Measurements from ENCODE around the gene WDR93.

Gene WDR93

DNA sequence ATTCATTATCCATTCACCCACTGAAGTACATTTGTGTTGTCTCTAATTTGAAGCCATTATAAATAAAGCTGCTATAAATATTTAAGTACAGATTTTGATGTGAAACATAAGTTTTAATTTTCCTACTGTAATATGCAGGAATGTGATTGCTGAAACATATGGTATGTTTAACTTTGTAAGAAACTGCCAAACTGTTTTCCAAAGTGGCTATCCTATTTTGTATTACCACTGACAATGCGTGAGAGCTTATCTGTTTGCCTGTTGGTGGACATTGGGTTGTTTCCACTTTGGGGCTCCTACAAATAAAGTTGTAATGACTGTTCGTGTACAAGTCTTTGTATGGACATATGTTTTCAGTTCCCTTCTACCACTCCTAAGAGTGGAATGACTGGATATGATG is 2.5 kb downstream of the WDR93 start:
- no peak for DNase-seq

- no peak for DNase-seq
Observed at GRCh38 chr15:89693696-89694095, 3.1 kb downstream of the WDR93 start.

- no peak for DNase-seq
Observed at GRCh38 chr15:89695198-89695597, 4.6 kb downstream of the WDR93 start.

DNA sequence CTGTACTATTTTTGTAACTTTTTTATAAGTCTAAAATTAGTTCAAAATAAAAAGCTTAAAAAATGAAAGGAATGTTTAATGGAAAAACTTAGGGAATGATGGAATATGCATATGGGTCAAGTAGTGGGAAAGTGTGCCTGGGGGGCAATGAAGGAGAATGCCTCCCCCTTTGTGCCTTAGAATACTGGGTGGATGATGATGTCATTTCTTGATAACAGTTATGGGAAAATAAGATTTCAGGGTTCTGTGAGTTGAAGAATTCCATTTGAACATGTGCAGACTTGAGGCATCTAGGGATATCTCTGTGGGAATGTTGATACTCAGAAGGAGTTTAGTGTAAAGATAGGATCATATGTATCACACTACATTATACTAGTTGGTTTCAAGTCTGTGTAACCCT is 13.8 kb downstream of the WDR93 start:
- no peak for DNase-seq

DNA sequence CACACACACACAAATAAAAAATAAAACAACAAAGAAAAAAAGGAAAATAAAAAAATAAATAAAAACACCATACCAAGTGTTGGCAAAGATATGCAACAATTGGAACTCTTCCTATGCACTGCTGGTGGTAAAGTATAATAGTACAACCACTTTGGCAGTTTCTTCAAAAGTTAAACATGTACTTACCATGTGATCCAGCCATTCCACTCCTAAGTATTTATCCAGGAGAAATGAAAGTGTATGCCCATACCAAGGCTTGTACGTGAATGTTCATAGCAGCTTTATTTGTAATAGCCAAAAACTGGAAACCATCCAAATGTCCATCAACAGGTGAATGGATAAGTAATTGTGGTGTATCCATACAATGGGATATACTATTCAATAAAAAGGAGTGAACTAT is 17.0 kb downstream of the WDR93 start:
- no peak for DNase-seq

GRCh38 chr15:89714775-89715174 is 24.2 kb downstream of the WDR93 start:
- no peak for DNase-seq

- DNase-seq: no peak
Observed at GRCh38 chr15:89723031-89723430, 32.4 kb downstream of the WDR93 start.

GRCh38 chr15:89724621-89725020 is 34.0 kb downstream of the WDR93 start:
- no peak for DNase-seq

- no peak for DNase-seq
Observed at GRCh38 chr15:89725064-89725463, 34.5 kb downstream of the WDR93 start.

GRCh38 chr15:89728254-89728653 is 37.6 kb downstream of the WDR93 start:
- DNase-seq: no peak

- DNase-seq: no peak
Observed at GRCh38 chr15:89731275-89731674, 40.7 kb downstream of the WDR93 start.

DNA sequence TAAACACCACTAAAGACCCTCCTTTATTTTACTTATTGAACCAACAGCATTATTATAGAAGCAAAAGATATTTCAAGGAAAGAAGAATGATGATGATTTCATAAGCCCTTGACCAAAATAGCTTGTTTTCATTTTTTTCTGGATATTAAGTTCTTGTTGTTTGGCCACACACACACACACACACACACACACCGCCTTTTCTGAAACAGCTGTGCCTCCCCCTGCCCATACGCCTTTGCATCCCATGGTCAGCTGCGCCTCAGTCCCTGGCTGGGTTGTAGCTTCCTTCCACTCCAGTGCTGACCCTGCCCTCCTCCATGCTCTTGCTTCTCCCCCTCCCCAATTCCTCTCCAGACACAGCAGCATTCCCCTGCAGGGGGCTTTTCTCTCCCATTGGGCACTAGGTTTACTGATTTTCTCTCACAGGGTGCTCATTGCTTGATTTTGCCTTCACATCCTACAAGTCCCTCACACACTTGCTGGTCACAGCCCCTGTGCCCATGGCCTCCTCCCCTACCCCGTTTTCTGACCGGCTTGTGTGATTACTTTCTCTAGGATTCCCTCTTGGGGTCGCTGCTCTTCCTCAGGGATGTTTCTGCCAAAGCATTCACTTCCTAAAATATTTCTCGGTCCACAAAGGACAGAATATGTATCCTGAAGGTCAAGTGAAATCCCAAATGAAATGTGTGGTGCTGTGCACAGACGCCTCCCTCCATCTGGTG is 42.0 kb downstream of the WDR93 start:
- DNase-seq: no peak

DNA sequence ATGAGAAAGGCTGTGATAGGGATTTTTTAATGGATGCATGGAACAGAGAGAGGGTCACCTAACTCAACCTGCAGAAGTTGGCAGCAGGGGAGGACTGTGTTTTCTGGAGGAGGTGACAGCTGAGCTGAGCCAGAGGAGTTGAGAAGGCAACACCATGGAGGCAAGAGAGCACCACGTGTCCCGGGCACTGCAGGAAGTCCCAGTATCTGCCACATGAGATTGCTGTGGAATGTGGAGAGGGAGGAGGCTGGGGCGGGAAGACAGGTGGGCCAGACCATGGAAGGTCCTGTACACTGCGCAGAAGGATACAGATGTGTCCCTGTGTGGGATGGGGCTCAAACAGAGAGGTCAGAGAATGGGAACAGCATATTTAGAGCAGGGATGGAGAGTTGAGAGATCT is 45.2 kb downstream of the WDR93 start:
- DNase-seq: no peak

GRCh38 chr15:89740137-89740536 is 49.5 kb downstream of the WDR93 start:
- DNase-seq: peak; percentile 73

DNA sequence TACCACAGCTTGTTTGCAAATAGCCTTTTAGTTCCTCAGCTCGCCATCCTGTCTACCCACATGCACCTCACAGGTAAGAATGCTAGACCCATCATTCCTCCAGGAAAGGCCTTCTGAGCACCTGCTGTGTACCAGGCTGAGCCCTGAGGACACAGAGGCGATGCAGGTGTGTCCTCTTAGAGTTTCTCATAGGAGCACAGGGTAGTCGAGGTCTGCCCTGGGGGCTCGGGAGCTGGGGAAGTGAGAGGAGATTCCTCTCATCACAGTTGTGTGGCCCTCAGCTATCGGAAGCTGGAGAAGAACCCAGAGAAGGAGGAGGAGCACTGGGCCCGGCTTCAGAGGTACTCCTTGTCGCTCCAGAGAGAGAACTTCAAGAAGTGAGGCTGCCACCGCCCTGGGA is 52.4 kb downstream of the WDR93 start:
- DNase-seq: no peak

DNA sequence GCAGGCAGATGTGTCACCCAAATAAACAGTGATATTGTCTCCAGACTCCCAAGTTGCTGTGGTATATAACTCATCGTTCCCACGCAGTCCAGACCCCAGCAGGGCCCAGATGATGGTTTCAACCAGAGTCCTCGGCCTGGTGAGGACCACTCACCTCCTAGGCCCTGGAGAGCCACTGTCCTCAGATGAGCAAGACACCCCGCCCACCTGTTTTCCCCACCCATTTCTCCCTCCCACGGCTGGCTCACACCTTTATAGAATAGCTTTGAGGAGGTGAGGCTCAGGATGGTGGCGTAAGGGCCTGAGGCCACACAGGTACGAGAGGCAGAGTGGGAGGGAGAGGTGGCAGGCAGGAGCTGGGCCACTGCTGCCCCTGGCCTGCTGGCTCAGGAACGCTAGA is 53.0 kb downstream of the WDR93 start:
- DNase-seq: no peak

GRCh38 chr15:89745131-89745530 is 54.5 kb downstream of the WDR93 start:
- no peak for DNase-seq

- DNase-seq: no peak
Observed at GRCh38 chr15:89745768-89746167, 55.2 kb downstream of the WDR93 start.

DNA sequence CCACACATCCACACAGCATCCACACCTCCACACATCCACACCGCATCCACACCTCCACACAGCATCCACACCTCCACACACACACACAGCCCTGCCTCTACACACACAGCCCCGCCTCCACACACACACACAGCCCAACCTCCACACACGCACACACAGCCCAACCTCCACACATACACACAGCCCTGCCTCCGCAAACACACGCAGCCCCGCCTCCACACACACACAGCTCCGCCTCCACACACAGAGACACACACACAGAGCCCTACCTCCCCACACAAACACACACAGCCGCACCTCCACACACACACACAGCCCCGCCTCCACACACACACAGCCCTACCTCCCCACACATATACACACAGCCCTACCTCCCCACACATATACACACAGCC is 55.8 kb downstream of the WDR93 start:
- no peak for DNase-seq

- DNase-seq: no peak
Observed at GRCh38 chr15:89747708-89748682, 57.4 kb downstream of the WDR93 start.

- DNase-seq: no peak
Observed at GRCh38 chr15:89749054-89749453, 58.4 kb downstream of the WDR93 start.

GRCh38 chr15:89749526-89749925 is 58.9 kb downstream of the WDR93 start:
- no peak for DNase-seq

- no peak for DNase-seq
Observed at GRCh38 chr15:89749951-89750559, 59.4 kb downstream of the WDR93 start.
